Measurements from ENCODE around the gene SLC4A4.

GRCh38 chr4:71532407-71532806 lies 193.6 kb downstream of the SLC4A4 start:
- TF ChIP-seq CTCF (IDR thresholded peaks at IDR 0.05; ENCODE audit: borderline replicate concordance, extremely low read depth, low read length, poor library complexity, severe bottlenecking): no peak
- TF ChIP-seq EZH2 (IDR thresholded peaks at IDR 0.05; ENCODE audit: borderline replicate concordance, low read depth, low read length, severe bottlenecking): no peak
